ENCODE data around the gene ZNF441. TPM values are rescaled to one million over a fixed set of nuclear protein-coding genes. Genes with fewer than 3 reads are reported as not detected.

ZNF441 gene
- total and polyA plus RNA-seq, 10 of the 15 experiments (the other 5 are each of a cell fraction or from before 2014, with no cell fraction given): 1.0 to 9.4 (median 4.3) TPM

- TF ChIP-seq USF2 (IDR thresholded peaks at IDR 0.05; ENCODE audit: borderline replicate concordance, low read depth, low read length) (no peak), SMARCA5 (IDR thresholded peaks at IDR 0.05) (peak; percentile 47; the same call in 1 of the 2 replicates), ZSCAN29 (IDR thresholded peaks at IDR 0.05) (no peak), IKZF2 (IDR thresholded peaks at IDR 0.05) (peak; percentile 50 to 64; a peak in 3 of 4 replicates), EP300 (IDR thresholded peaks at IDR 0.05; ENCODE audit: borderline replicate concordance in 1 of 2, control insufficient read depth in 1 of 2, low read depth in 2 of 2, low read length in 2 of 2) (0 out of 4 replicates have a peak, but pooled peaks of 1 of the 2 experiments have one; percentile 16), RAD21 (IDR thresholded peaks at IDR 0.05; ENCODE audit: insufficient read depth, low read depth, low read length) (no peak), SIN3A (IDR thresholded peaks at IDR 0.05; ENCODE audit: low read depth, low read length) (peak; percentile 46; the same call in 1 of the 2 replicates), DPF2 (IDR thresholded peaks at IDR 0.05) (peak; percentile 79; the same call in 1 of the 2 replicates), ZBTB33 (IDR thresholded peaks at IDR 0.05) (no peak), HCFC1 (IDR thresholded peaks at IDR 0.05; ENCODE audit: low read length) (no peak; the same call in 1 of the 2 replicates), BRCA1 (IDR thresholded peaks at IDR 0.05; ENCODE audit: low read depth, low read length) (no peak), MLLT1 (IDR thresholded peaks at IDR 0.05) (peak; percentile 67), IKZF1 (conservative IDR thresholded peaks at IDR 0.05) (peak; percentile 56), IRF3 (IDR thresholded peaks at IDR 0.05) (peak; percentile 23; the same call in 1 of the 2 replicates), CBFB (IDR thresholded peaks at IDR 0.05; ENCODE audit: low read depth) (peak; percentile 25; the same call in 1 of the 2 replicates), GABPA (IDR thresholded peaks at IDR 0.05; ENCODE audit: low read depth) (peak; percentile 66), ZZZ3 (IDR thresholded peaks at IDR 0.05; ENCODE audit: control insufficient read depth, insufficient read length, low read depth) (no peak), BACH1 (IDR thresholded peaks at IDR 0.05; ENCODE audit: borderline replicate concordance) (peak; percentile 75; the same call in 1 of the 2 replicates), KDM1A (IDR thresholded peaks at IDR 0.05; ENCODE audit: borderline replicate concordance) (no peak), RB1 (IDR thresholded peaks at IDR 0.05; ENCODE audit: borderline replicate concordance) (peak; percentile 50; the same call in 1 of the 2 replicates)
Measured at GRCh38 chr19:11766597-11767591, at the start of gene ZNF441 (continued).
